ENCODE measurements around the gene POLR2J. TPM values are rescaled to one million over a fixed set of nuclear protein-coding genes. Genes with fewer than 3 reads are reported as not detected.

The POLR2J gene
- total and polyA plus RNA-seq, 8 donors: 1.2 to 152 (median 8.0) TPM

GRCh38 chr7:102446387-102447156, 32.1 kb downstream of the POLR2J start:
- intact Hi-C loops (cut with DNase I; ENCODE audit: low total_unique reads): no loop called here
- H3K9me3 ChIP-seq: no peaks in the 10 kb centered on the region
- no peak overlapping the region for H3K4me3 ChIP-seq
- no peak for DNase-seq
- TF ChIP-seq EP300 (IDR thresholded peaks at IDR 0.05): no peak
- no peak for TF ChIP-seq POLR2A (IDR thresholded peaks at IDR 0.05)
- TF ChIP-seq POLR2AphosphoS5 (IDR thresholded peaks at IDR 0.05): no peak
- no peak for TF ChIP-seq CTCF (IDR thresholded peaks at IDR 0.05)
- H3K27me3 ChIP-seq: no peaks in the 10 kb centered on the region
- 92 to 97% (median 95%) methylated on average over 28 to 41 of the region's 41 CpGs for WGBS, 5 donors
- H3K36me3 ChIP-seq: peaks cover 8 to 47% (median 43%) of the 10 kb centered on the region in 4 donors
- peaks cover 0 to 3% (median 0%) of the 10 kb centered on the region in 4 donors for H3K4me1 ChIP-seq
- H3K27ac ChIP-seq: no peak overlapping the region

GRCh38 chr7:102445674-102446071, 33.0 kb downstream of the POLR2J start:
- TF ChIP-seq POLR2A (IDR thresholded peaks at IDR 0.05): no peak
- no peak for TF ChIP-seq CTCF (IDR thresholded peaks at IDR 0.05)
- TF ChIP-seq POLR2AphosphoS5 (IDR thresholded peaks at IDR 0.05): no peak
- no peak for TF ChIP-seq EP300 (IDR thresholded peaks at IDR 0.05)
- no peak for DNase-seq
- H3K27ac ChIP-seq: peak overlapping the region in 1 of 5 donors; percentile 16
- H3K27me3 ChIP-seq: no peaks in the 10 kb centered on the region
- no peaks in the 10 kb centered on the region for H3K9me3 ChIP-seq
- no peaks in the 10 kb centered on the region for H3K4me1 ChIP-seq
- 46 to 94% (median 71%) methylated on average over 2 of the region's 2 CpGs for WGBS, 5 donors
- intact Hi-C loops (cut with DNase I; ENCODE audit: low total_unique reads): no loop called here
- H3K36me3 ChIP-seq: peaks cover 8 to 50% (median 46%) of the 10 kb centered on the region in 4 donors
- no peak overlapping the region for H3K4me3 ChIP-seq

GRCh38 chr7:102444961-102445673, 33.6 kb downstream of the POLR2J start:
- TF ChIP-seq POLR2A (IDR thresholded peaks at IDR 0.05) (no peak), EP300 (IDR thresholded peaks at IDR 0.05) (no peak), CTCF (IDR thresholded peaks at IDR 0.05) (no peak), POLR2AphosphoS5 (IDR thresholded peaks at IDR 0.05) (no peak)
- DNase-seq: no peak
- Histone ChIP-seq H3K36me3 (peaks cover 8 to 53% (median 47%) of the 10 kb centered on the region in 4 donors), H3K4me1 (peaks cover 0 to 5% (median 0%) of the 10 kb centered on the region in 4 donors), H3K9me3 (no peaks in the 10 kb centered on the region), H3K27ac (peak overlapping the region in 1 of 5 donors; percentile 16), H3K4me3 (no peak overlapping the region), H3K27me3 (no peaks in the 10 kb centered on the region)
- 89 to 94% (median 91%) methylated on average over 17 of the region's 17 CpGs for WGBS, 5 donors
- intact Hi-C loops (cut with DNase I; ENCODE audit: low total_unique reads): no loop called here

- peaks cover 0 to 10% (median 0%) of the 10 kb centered on the region in 4 donors for H3K4me1 ChIP-seq
- DNase-seq: no peak
- no peaks in the 10 kb centered on the region for H3K27me3 ChIP-seq
- H3K4me3 ChIP-seq: no peak overlapping the region
- peak overlapping the region in 1 of 5 donors; percentile 47 for H3K27ac ChIP-seq
- H3K36me3 ChIP-seq: peaks cover 0 to 45% (median 40%) of the 10 kb centered on the region in 4 donors
- intact Hi-C loops (cut with DNase I; ENCODE audit: low total_unique reads): no loop called here
- WGBS, 5 donors: 68 to 90% (median 82%) methylated on average over 17 of the region's 17 CpGs
- H3K9me3 ChIP-seq: no peaks in the 10 kb centered on the region
- TF ChIP-seq CTCF (IDR thresholded peaks at IDR 0.05) (no peak), POLR2AphosphoS5 (IDR thresholded peaks at IDR 0.05) (no peak), EP300 (IDR thresholded peaks at IDR 0.05) (no peak), POLR2A (IDR thresholded peaks at IDR 0.05) (no peak)
These were observed 38.5 kb downstream of the POLR2J start for GRCh38 chr7:102439963-102440795.
